K562 (cell line): ENCODE data around the gene ZNF821. TPM values are rescaled to one million over a fixed set of nuclear protein-coding genes. Genes with fewer than 3 reads are reported as not detected.
A peak's percentile ranks its signal among the peaks of the same experiment; 100 is the strongest.

ENCODE experiments used
- ATAC-seq: fragments of 200-7000 bp; cut with Tn5 transposase; 3 replicates; pipeline ENCODE4 v1.9.1; 2020; ENCODE audit warnings: moderate library complexity
- BruUV-seq: library from RNA; stranded (reverse); fragments of 400-500 nt; replicated peaks from 2 replicates; lab custom pipeline; 2021; lab: Mats Ljungman, UMichigan
- CTCF ChIA-PET: fragments of 300-600 bp; formaldehyde crosslinking; extraction: SDS; loops from one replicate; lab custom pipeline; 2021; ENCODE audit warnings: low intra/inter-chr PET ratio; lab: Yijun Ruan, JAX
- POLR2A ChIA-PET: fragments of 300-600, 350-650 bp; sonication (Branson Sonifier 250); formaldehyde crosslinking; extraction: SDS; loops from one replicate; lab custom pipeline; 2021; ENCODE audit warnings: antibody characterized with exemption, inconsistent platforms; lab: Yijun Ruan, JAX
- DNase-seq, 4 experiments: peaks; one replicate each; pipeline versions ENCODE4 v3.0.0 to v3.0.0-alpha.2; 2011 to 2018; ENCODE audit warnings: low spot score in 3 of 4, mixed read lengths in 3 of 4; ENCODE audit errors: extremely low read depth in 1 of 4
- FAIRE-seq: peaks from 2 replicates; lab custom pipeline; 2011; peaks lifted over from hg19 to GRCh38; lab: Jason Lieb, UNC
- H2AFZ ChIP-seq: 2 replicates; pipeline ENCODE4 v1.6.0; 2011; ENCODE audit warnings: low read depth, low read length, control low read depth, inconsistent platforms
- H3K27ac ChIP-seq: fragments of 200-600 bp; 3 replicates; pipeline ENCODE4 v1.8.0; 2011; ENCODE audit warnings: low read depth, mild to moderate bottlenecking, control low read depth, inconsistent platforms, low read length, moderate library complexity, mixed read lengths; ENCODE audit errors: extremely low read depth
- H3K27me3 ChIP-seq, 2 experiments: fragments of 300-600 bp in 1 of 2; 2 replicates in 1 of 2; 3 replicates in 1 of 2; pipeline versions ENCODE4 v1.6.0 to v1.8.0; 2011; ENCODE audit warnings: inconsistent platforms in 2 of 2, low read length in 2 of 2, mild to moderate bottlenecking in 1 of 2, mixed read lengths in 1 of 2, moderate library complexity in 1 of 2; ENCODE audit not compliant: control insufficient read depth in 2 of 2, insufficient read depth in 2 of 2
- H3K36me3 ChIP-seq: fragments of 300-600 bp; 3 replicates; pipeline ENCODE4 v1.8.0; 2011; ENCODE audit warnings: mild to moderate bottlenecking, low read length, inconsistent platforms; ENCODE audit not compliant: control insufficient read depth, insufficient read depth
- H3K4me1 ChIP-seq, 2 experiments: fragments of 200-600 bp in 1 of 2; replicated peaks in 1 of 2; 2 replicates in 1 of 2; 3 replicates in 1 of 2; pipeline versions ENCODE4 v1.5.1 to v1.8.0; 2011; ENCODE audit warnings: inconsistent platforms in 2 of 2, low read length in 2 of 2, mild to moderate bottlenecking in 1 of 2, mixed read lengths in 1 of 2, moderate library complexity in 1 of 2; ENCODE audit not compliant: control insufficient read depth in 2 of 2, insufficient read depth in 2 of 2
- H3K4me2 ChIP-seq: 2 replicates; pipeline ENCODE4 v1.6.1; 2011; ENCODE audit warnings: low read length, control low read depth, inconsistent platforms, mixed read lengths; ENCODE audit not compliant: insufficient read depth
- H3K4me3 ChIP-seq: fragments of 200-600 bp; sonication (generic), shearing (Covaris generic); 2 replicates; pipeline ENCODE4 v1.5.1; 2016; ENCODE audit warnings: control low read depth, inconsistent platforms
- H3K79me2 ChIP-seq: fragments of 200-600 bp; 3 replicates; pipeline ENCODE4 v1.8.0; 2011; ENCODE audit warnings: low read length, inconsistent platforms; ENCODE audit not compliant: control insufficient read depth, insufficient read depth
- H3K9ac ChIP-seq, 2 experiments: 2 replicates each; pipeline versions ENCODE4 v1.6.0 to v1.6.1; 2011; ENCODE audit warnings: low read depth in 2 of 2, low read length in 2 of 2, control low read depth in 1 of 2, inconsistent platforms in 1 of 2, mild to moderate bottlenecking in 1 of 2, mixed read lengths in 1 of 2; ENCODE audit not compliant: insufficient read depth in 1 of 2
- H3K9me1 ChIP-seq: one replicate; pipeline ENCODE4 v1.6.0; 2011; ENCODE audit warnings: inconsistent platforms, mild to moderate bottlenecking, low read length, moderate library complexity; ENCODE audit not compliant: control insufficient read depth, insufficient read depth
- H3K9me3 ChIP-seq: replicated peaks from 2 replicates; pipeline ENCODE4 v1.5.1; 2011; ENCODE audit warnings: low read depth, low read length, inconsistent platforms; ENCODE audit not compliant: control insufficient read depth, insufficient read depth
- H4K20me1 ChIP-seq: replicated peaks from 2 replicates; pipeline ENCODE4 v1.6.1; 2011; ENCODE audit warnings: low read length, inconsistent platforms, mixed read lengths; ENCODE audit not compliant: control insufficient read depth, insufficient read depth
- ASH1L ChIP-seq: fragments of 450-650 bp; IDR thresholded peaks from 2 replicates; pipeline ENCODE4 v1.6.1; 2018; ENCODE audit warnings: borderline replicate concordance, mild to moderate bottlenecking, low read depth; ENCODE audit not compliant: partially characterized antibody
- BACH1 ChIP-seq: fragments of 200-800 bp; sonication (Bioruptor generic); IDR thresholded peaks from 2 replicates; pipeline ENCODE4 v1.6.1; 2016; ENCODE audit warnings: missing genetic modification characterization, missing compliant biosample characterization
- HMGN3 ChIP-seq: IDR thresholded peaks from 2 replicates; pipeline ENCODE4 v1.6.1; 2011; ENCODE audit warnings: borderline replicate concordance, low read depth, mild to moderate bottlenecking, mixed read lengths, low read length; ENCODE audit not compliant: insufficient read length; ENCODE audit errors: extremely low read depth
- KHSRP ChIP-seq: fragments of 450-650 bp; IDR thresholded peaks from 2 replicates; pipeline ENCODE4 v1.6.1; 2017
- PHB2 ChIP-seq: fragments of 450-650 bp; IDR thresholded peaks from 2 replicates; pipeline ENCODE4 v1.6.1; 2017; ENCODE audit warnings: low read depth
- RBM15 ChIP-seq: fragments of 200-400 bp; formaldehyde crosslinking; IDR thresholded peaks from 2 replicates; pipeline ENCODE4 v1.6.1; 2018; ENCODE audit warnings: mild to moderate bottlenecking, low read length, moderate library complexity; ENCODE audit not compliant: insufficient read depth
- TCF3 ChIP-seq: sonication (generic); formaldehyde crosslinking; IDR thresholded peaks from 2 replicates; pipeline ENCODE4 v1.4.0; 2020; ENCODE audit warnings: mild to moderate bottlenecking, missing genetic modification reagents
- YBX1 ChIP-seq: fragments of 450-650 bp; IDR thresholded peaks from 2 replicates; pipeline ENCODE4 v1.7.1; 2016; ENCODE audit warnings: mild to moderate bottlenecking
- ZBTB40 ChIP-seq, 2 experiments: fragments of 450-650 bp in 1 of 2; sonication (generic) in 1 of 2; formaldehyde crosslinking in 1 of 2; IDR thresholded peaks; 2 replicates each; pipeline versions ENCODE4 v1.7.1 to v1.9.0; 2016 to 2022; ENCODE audit warnings: inconsistent platforms in 1 of 2, mild to moderate bottlenecking in 1 of 2, missing genetic modification reagents in 1 of 2
- ZNF124 ChIP-seq: sonication (generic); formaldehyde crosslinking; IDR thresholded peaks from 2 replicates; pipeline ENCODE4 v1.8.1; 2022; ENCODE audit warnings: missing genetic modification reagents
- ZNF384 ChIP-seq: IDR thresholded peaks from 2 replicates; pipeline ENCODE4 v1.6.1; 2012; ENCODE audit warnings: low read depth, low read length, improper control_type of control experiment
- ZNF717 ChIP-seq: fragments of 250-450 bp; sonication (Bioruptor Pico); IDR thresholded peaks from 2 replicates; pipeline ENCODE4 v1.5.0; 2021
- WGBS: fragments of 100-300 bp; shearing (Covaris generic); methylation state at CpG from one replicate; pipeline ENCODE4 v1.1.6; 2016; ENCODE audit warnings: low coverage, mixed read lengths; ENCODE audit not compliant: insufficient coverage; ENCODE audit errors: missing lambda C conversion rate; 5-methylcytosine and 5-hydroxymethylcytosine counted together
- in situ Hi-C: fragments of 300-500 bp; cut with MboI; formaldehyde crosslinking; loops from 4 replicates; pipeline ENCODE4 v1.15.0; 2018; ENCODE audit warnings: inconsistent platforms, mixed read lengths
- intact Hi-C: fragments of 100-400 bp; cut with micrococcal nuclease; formaldehyde crosslinking; loops from 2 replicates; pipeline ENCODE4 v1.14.2; 2022
- polyA plus RNA-seq, 8 experiments: library from polyadenylated mRNA; depleted of rRNA in 4 of 8; stranded (reverse) in 5 of 8; unstranded in 3 of 8; fragments of >200 nt; fragmentation: Nextera tagmentation in 2 of 8; fragmentation: Illumina TruSeq in 1 of 8; extraction: Ambion mirVana in 2 of 8; extraction: Trizol in 1 of 8; gene quantifications; 2 replicates each; pipeline versions ENCODE4 v1.2.1 to v1.2.3, GENCODE V29; 2011 to 2014; ENCODE audit warnings: inconsistent platforms in 1 of 8, missing spikeins in 1 of 8
- total RNA-seq, 7 experiments: library from RNA; depleted of rRNA in 6 of 7; stranded (reverse); fragments of >200 nt in 6 of 7; fragmentation: Illumina TruSeq in 2 of 7; extraction: Trizol in 2 of 7; gene quantifications; 2 replicates each; pipeline versions ENCODE4 v1.2.1 to v1.2.3, GENCODE V29; 2011 to 2021; ENCODE audit warnings: low replicate concordance in 1 of 7

Gene ZNF821
- total and polyA plus RNA-seq, 9 of the 15 experiments (the other 6 are each of a cell fraction or from before 2014, with no cell fraction given) = 0.38 to 5.6 (median 3.6) TPM

- H3K4me2 ChIP-seq = no peak overlapping the region
- peaks cover 0 to 18% of the 10 kb centered on the region in 2 experiments; a peak in 3 of 5 replicates for H3K4me1 ChIP-seq
- TF ChIP-seq RBM15 (no peak), TCF3 (CRISPR knock-in tag) (no peak), ZNF124 (CRISPR knock-in tag) (no peak), ZNF717 (CRISPR knock-in tag) (no peak), KHSRP (no peak), ZBTB40 (IDR thresholded peaks at IDR 0.05) (no peak), ZBTB40 (CRISPR knock-in tag; IDR thresholded peaks at IDR 0.05) (no peak), HMGN3 (no peak), ASH1L (no peak), YBX1 (no peak), ZNF384 (no peak), BACH1 (tag) (no peak), PHB2 (no peak)
- H3K9ac ChIP-seq = peak overlapping the region in 1 of 2 experiments; percentile 63; a peak in 1 of 4 replicates
- H3K9me3 ChIP-seq = no peaks in the 10 kb centered on the region
- no peaks in the 10 kb centered on the region for H3K9me1 ChIP-seq
- H2AFZ ChIP-seq = no peak overlapping the region
- FAIRE-seq = no peak
- peaks cover 14% of the 10 kb centered on the region for H3K36me3 ChIP-seq
- BruUV-seq = no TSS peak
- ChIA-PET POLR2A (interaction anchor here (0.6 to 1.8 kb wide), 4 partner anchors 16 to 29 kb away, joined by 4 to 8 read pairs (median 5); partner anchors contain the start of gene ZNF821), CTCF (no interaction called here)
- peaks cover 11% of the 10 kb centered on the region; the same call in 1 of the 2 replicates for H4K20me1 ChIP-seq
- WGBS = 93% methylated on average over 4 of the region's 4 CpGs
- no peak overlapping the region for H3K4me3 ChIP-seq
- ATAC-seq = no peak
- H3K79me2 ChIP-seq = peaks cover 99% of the 10 kb centered on the region
- in situ Hi-C loops (no loop called here), intact Hi-C loops (no loop called here)
- H3K27me3 ChIP-seq = no peaks in the 10 kb centered on the region
- no peak overlapping the region for H3K27ac ChIP-seq
- DNase-seq = no peak
These were observed 15.2 kb upstream of the ZNF821 start for GRCh38 chr16:71899171-71899570.
